ENCODE results near the gene TOP3B.

- TF ChIP-seq ZC3H10 (CRISPR knock-in tag; IDR thresholded peaks at IDR 0.05) (no peak), ZNF565 (CRISPR knock-in tag; conservative IDR thresholded peaks at IDR 0.05; ENCODE audit: low read depth) (no peak), CREB5 (CRISPR knock-in tag; IDR thresholded peaks at IDR 0.05; ENCODE audit: low read depth) (no peak), ARNTL (CRISPR knock-in tag; IDR thresholded peaks at IDR 0.05; ENCODE audit: borderline replicate concordance, low read depth) (no peak), BACH2 (CRISPR knock-in tag; IDR thresholded peaks at IDR 0.05; ENCODE audit: borderline replicate concordance) (no peak), TSHZ2 (CRISPR knock-in tag; IDR thresholded peaks at IDR 0.05) (no peak), PATZ1 (CRISPR knock-in tag; IDR thresholded peaks at IDR 0.05; ENCODE audit: borderline replicate concordance) (no peak), ZFP3 (CRISPR knock-in tag; IDR thresholded peaks at IDR 0.05) (no peak), TCF4 (CRISPR knock-in tag; IDR thresholded peaks at IDR 0.05; ENCODE audit: borderline replicate concordance) (no peak)
Measured at GRCh38 chr22:21984793-21985192, 2.2 kb upstream of the TOP3B start.

Measured in SK-N-SH treated with all-trans-retinoic acid at 6 μM for 48 hours (cell line).